ENCODE data around the gene JPH2.

DNA sequence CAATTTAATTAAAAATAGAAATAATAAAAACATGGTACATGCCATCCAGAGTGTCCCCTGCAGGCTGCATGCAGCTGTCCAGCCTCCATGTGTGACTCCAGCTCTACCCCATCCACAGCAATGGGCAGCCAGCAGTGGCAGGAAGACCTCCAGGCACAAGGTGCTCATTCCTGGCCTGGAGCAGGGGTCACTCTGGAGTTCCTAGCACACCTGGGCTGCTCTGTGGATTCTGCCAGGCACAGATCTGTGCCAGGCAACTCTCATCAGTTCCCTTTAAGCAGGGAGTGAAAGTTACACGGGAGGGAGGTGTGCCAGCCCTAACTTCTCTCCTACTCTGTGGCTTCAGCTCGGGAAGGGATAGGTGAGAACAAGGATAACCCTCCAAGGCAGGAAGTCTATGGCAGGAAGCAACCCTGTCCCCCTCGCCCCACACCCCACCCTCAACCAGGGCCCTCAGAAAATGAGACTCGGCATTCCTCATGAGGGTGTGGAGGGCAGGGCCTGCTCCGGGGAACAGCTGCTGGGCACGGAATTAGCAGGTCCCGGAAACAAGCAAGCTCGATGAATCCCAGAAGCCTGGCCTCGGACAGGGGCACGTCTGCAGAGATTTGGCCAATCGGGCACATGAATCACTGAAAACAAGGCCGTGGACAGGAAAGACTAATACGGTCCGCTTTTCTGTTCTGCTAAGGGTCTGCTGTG lies 10.0 kb downstream of the JPH2 start:
- no peak for TF ChIP-seq EP300 (IDR thresholded peaks at IDR 0.05)
- TF ChIP-seq, protein P1, sequence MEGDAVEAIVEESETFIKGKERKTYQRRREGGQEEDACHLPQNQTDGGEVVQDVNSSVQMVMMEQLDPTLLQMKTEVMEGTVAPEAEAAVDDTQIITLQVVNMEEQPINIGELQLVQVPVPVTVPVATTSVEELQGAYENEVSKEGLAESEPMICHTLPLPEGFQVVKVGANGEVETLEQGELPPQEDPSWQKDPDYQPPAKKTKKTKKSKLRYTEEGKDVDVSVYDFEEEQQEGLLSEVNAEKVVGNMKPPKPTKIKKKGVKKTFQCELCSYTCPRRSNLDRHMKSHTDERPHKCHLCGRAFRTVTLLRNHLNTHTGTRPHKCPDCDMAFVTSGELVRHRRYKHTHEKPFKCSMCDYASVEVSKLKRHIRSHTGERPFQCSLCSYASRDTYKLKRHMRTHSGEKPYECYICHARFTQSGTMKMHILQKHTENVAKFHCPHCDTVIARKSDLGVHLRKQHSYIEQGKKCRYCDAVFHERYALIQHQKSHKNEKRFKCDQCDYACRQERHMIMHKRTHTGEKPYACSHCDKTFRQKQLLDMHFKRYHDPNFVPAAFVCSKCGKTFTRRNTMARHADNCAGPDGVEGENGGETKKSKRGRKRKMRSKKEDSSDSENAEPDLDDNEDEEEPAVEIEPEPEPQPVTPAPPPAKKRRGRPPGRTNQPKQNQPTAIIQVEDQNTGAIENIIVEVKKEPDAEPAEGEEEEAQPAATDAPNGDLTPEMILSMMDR (IDR thresholded peaks at IDR 0.05): no peak
- TF ChIP-seq POLR2A (IDR thresholded peaks at IDR 0.05): no peak
